ENCODE data around the gene CFAP251.
A peak's percentile ranks its signal among the peaks of the same experiment; 100 is the strongest.

The CFAP251 gene

GRCh38 chr12:121949648-121950397 lies 31.4 kb downstream of the CFAP251 start:
- peak; percentile 92 for DNase-seq

GRCh38 chr12:121953117-121953692 lies 34.8 kb downstream of the CFAP251 start:
- no peak for DNase-seq

DNA sequence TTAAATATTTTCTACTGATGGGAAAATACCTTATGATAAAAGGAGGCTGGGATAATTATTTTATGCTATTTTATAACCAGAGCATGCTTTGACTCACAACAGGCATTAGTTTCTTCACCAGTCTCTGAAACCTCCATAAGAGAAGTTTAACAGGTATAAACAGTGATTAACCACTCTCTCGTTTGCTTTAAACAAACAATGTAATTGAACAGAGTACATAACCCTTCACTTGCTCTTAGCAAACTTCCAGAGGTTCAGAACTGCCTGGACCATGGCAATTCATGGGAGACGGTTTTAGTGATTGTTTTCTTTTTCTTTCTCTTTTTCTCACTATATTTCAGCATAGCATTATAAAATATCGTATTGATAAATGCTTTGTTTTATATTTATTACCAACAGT lies 35.3 kb downstream of the CFAP251 start:
- DNase-seq = no peak

DNA sequence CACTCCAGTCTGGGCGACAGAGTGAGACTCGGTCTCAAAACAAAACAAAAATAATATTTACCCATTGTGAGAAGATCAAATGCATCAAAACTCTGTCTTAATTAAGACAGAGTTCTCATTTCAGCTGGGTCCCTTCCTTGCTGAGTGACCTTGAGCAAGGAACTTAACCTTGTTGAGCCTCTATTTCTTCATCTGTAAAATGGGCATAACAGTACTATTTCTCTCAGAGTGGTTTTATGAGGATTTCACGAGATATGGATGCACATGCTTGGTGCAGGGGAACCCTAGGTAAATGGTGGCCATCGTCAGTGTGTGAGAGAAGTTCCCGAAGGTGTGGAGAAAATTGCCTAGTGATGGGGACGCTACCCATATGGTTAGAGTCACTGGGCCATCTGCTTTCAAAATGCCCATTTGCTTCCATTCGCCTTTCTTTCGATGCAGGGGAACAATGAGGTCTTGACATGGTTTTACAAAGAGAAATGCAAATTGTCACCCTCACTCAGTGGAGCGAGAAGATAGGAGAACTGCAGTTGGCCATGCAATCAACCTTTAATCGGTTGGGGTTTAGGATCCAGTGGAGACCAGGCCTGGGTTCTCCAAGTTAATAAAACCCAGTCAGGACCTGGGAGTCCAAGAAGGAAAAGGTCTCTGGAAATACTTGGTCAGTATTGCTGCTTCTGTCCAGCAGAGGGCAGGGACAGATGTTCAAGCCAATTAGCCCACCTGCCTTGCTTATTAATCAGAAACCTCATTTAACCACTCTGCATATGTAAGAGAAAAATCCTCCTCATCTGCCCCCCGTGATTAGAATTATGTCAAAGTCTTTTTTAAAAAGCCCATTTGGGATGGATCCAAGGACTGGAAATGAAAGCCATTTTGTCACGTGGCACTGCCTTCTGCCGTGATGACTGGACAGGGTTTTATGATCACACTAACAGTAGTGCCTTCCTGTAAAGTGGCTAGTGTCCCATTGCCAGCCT lies 37.2 kb downstream of the CFAP251 start:
- DNase-seq = no peak

DNA sequence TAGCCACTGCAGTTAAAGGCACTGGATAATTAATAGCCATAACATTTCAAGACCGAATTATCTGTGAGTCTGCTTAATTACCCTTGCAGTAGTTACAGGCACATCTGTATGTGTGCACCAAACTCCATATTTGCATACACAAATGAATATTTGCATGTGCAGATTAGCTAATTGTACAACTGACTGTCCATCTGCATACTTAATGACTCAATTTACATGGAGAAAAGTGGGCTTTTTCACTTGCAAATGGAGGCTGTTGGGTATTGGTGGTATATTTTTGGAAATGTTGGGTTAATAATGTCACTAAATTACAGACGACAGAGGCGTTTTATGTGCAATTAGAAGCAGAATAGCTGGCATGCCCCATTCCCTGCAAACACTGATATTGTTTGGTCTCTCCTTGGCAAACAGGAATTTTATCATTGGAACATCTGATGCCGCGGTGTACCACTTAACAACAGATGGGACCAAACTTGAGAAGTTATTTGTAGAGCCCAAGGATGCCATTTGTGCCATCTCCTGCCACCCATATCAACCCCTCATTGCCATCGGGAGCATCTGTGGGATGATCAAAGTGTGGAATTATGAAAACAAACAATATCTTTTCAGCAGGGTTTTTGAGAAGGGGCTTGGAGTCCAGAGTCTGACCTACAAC lies 39.6 kb downstream of the CFAP251 start:
- DNase-seq = no peak

DNA sequence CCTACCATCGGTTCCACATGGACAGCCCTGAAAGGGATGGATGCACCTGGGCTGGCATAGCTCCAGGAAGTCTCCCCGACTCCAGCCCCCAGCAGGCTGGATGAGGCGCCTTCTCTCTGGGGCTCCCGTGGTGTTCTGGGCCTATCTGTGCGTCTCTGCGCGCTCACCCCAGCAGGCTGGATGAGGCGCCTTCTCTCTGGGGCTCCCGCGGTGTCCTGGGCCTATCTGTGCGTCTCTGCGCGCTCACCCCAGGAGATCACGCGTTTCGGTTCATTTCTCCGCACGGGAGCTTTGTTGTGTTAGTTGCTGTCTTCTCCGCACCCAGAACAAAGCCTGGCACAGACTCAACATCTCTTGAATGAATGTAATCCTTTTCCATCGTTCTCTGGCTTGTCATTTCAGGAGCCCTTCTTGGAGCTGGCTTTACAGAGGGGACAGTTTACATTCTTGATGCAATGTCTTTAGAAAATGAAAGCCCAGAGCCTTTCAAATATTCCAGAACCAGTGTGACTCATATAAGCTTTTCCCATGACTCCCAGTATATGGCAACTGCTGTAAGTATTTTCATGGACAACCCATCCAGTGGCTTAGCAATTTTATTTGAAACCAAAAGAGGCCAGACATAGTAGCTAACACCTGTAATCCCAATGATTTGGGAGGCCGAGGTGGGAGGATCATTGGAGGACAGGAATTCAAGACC lies 40.3 kb downstream of the CFAP251 start:
- peak; percentile 44 for DNase-seq

DNA sequence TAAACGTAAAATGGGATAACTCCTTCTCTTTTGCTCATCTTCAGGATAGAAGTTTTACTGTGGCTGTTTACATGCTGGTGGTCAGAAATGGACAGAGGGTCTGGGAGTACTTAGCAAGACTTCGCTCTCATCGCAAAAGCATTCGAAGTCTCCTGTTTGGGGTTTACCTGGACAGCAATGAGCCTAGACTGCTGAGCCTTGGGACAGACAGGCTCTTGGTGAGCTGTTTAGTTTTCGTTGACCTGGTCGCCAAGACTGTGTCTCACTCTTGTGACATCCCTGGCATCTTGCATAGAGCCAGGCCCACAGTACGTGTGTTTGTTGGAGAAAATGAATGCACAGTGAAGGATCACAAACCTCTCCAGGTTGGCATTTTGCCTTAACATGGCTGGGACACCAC lies 42.1 kb downstream of the CFAP251 start:
- no peak for DNase-seq

DNA sequence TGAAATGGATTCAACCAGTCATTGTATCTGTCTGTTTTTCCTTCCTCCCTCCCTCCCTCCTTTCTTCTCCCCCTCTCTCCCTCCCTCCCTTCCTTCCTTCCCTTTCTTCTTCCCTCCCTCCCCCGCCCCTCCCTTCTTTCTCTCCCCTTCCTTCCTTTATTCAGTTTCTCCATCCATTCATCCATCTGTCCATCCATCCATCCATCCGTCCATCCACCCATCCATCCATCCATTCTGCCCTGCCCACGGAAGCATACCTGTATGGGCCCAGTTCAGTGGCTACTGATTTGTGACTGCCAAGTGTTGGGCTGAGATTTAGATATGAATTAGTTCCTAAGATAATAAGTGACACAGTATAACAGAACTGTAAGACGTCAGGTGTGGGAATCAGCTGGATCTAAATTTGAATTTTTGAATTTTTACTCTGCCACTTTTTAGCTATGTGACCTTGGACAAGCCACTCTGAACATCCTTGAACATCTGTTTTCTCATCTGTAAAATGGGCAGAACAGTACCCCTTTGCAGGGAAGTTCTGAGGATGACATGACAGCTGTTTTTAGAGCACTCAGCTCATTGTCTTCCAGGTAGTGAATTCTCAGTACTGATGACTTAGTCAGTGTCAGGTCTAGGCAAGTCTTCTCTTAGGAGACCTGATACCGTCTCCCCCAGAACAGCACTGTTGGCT lies 42.9 kb downstream of the CFAP251 start:
- no peak for DNase-seq

DNA sequence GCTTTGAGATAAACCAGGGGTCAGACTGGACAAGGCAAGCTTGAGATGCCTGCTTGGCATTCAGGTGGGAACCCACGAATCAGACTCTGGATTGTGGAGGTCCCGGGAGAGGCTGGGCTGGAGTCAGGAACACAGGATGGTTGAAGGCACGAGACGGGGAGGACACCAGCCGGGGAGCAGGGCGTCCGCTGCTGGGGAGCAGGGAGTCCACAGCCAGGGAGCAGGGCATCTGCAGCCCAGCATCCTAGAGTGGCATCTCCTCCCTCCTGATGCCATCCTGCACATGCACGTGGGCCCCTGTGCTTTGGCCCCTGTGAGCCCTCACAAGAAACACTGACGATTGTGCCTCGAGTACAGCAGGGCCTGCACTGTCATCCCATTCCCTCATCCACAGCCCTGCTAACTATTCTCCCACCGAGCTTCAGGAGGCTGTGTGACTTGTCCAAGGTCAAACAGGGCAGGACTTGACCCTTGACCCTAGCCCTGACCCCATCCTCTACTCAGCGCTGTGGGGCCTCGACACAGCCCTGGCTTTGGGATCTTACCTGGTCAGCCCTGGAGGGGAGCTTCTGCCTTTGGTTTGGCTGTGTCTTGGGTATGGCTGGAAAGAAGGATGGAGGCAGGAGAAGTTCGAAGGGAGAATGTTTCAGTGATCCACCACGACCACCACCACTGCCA lies 45.1 kb downstream of the CFAP251 start:
- no peak for DNase-seq

DNA sequence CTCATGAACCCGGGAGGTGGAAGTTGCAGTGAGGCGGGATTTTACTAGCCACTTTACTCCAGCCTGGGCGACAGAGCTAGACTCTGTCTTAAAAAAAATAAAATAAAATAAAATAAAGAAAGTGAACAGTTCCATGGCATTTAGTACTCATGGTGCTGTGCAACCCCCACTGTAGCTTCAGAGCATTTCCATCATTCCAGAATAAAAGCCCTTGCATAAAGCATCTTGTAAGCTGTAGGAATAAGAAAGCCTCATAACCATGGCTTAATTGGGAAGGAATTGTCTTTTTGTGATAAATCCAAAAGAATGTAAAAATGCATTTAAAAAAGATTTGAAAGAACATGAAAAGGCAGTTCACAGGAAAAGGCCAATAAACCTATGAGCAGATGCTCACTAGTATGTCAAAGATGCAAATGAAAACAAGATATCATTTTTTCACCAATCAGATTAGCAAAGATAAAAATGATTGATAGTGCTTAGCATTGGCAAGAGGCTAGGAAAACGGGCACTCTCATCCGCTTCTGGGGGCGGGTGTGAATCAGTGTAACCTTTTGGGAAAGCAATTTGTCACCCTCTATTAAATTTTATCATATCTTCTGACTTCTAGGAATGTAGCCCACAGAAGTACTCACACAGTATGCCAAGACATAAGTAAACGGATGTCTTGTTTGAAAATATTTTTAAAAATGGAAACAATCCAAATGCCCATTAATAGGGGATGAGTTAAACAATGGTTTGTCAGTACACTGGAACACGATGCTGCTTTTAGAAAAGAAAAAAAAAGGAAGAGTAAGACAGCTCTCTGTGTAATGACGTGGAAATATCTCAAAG lies 46.6 kb downstream of the CFAP251 start:
- DNase-seq = peak; percentile 94

- DNase-seq = peak; percentile 24
These were observed 48.6 kb downstream of the CFAP251 start for GRCh38 chr12:121966959-121967358.

- DNase-seq = no peak
These were observed 50.5 kb downstream of the CFAP251 start for GRCh38 chr12:121968876-121969275.

- no peak for DNase-seq
These were observed 51.3 kb downstream of the CFAP251 start for GRCh38 chr12:121969726-121970125.

GRCh38 chr12:121970581-121971300 lies 52.3 kb downstream of the CFAP251 start:
- DNase-seq = no peak

DNA sequence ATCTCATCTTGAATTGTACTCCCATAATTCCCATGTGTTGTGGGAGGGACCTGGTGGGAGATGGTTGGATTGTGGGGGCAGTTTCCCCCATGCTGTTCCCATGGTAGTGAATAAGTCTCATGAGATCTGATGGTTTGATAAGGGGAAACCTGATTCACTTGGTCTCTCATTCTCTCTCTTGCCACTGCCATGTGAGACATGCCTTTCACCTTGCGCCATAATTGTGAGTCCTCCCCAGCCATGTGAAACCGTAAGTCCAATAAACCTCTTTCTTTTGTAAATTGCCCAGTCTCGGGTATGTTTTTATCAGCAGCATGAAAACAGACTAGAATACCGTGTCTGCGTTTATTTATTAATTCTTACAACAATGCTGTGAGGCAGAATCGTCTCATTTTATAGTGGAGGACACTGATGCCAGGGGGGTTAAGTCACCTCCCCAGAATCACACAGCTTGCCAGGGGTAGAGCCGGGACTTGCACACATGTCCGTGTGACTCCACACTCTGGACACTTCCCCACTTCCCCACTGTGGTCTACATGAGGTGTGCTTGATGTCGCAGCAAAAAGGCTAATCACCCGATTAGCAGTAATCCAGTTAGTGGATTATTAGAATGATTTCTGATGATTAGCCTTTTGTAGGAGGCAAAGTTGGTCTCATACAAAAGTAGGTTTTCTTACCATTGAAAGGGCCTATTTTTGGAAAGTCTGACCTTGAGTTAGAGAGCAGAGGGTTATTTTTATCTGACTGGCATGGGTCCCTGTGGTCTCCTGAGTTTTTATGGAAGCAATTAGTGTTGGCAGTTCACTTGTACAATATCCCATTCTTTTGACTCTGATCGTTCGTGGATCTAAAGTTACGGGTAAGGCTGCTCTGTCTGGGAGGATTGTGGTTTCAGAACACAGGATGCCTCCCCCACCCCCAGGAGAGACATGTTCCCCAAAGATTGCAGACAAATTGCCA lies 55.9 kb downstream of the CFAP251 start:
- DNase-seq = no peak

DNA sequence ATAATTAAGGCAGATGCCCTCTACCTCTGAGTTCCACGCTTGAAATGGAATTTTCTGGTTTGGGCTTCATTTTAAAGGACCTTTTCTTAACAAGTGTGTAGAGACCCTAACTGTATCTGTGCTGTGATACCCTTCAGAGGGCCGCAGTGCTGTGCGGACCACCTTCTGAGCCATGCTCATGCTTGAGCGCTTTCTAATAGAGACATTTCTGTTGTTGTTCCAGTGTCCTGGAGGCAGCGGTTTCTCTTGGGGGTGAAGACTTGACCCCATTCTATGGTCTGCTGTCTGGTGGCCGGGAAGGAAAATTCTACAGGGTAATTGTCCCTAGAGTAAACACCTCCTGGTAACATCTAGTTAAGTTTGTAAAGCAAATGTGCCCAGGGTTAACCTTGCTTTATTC lies 56.6 kb downstream of the CFAP251 start:
- DNase-seq = no peak

GRCh38 chr12:121976950-121977349 lies 58.6 kb downstream of the CFAP251 start:
- no peak for DNase-seq

GRCh38 chr12:121980191-121980891 lies 61.9 kb downstream of the CFAP251 start:
- DNase-seq = peak; percentile 42

Measured in fibroblast of skin of right biceps (primary cell).